ENCODE measurements around the gene RBM34. TPM values are rescaled to one million over a fixed set of nuclear protein-coding genes. Genes with fewer than 3 reads are reported as not detected.
"Not testable (repeated sequence)": the region's sequence is repeated elsewhere in the genome, so short reads cannot be mapped to it uniquely, and the experiment has no call there.

Gene RBM34
- total RNA-seq, 1 experiment from 2014 or later = 104 TPM

DNA sequence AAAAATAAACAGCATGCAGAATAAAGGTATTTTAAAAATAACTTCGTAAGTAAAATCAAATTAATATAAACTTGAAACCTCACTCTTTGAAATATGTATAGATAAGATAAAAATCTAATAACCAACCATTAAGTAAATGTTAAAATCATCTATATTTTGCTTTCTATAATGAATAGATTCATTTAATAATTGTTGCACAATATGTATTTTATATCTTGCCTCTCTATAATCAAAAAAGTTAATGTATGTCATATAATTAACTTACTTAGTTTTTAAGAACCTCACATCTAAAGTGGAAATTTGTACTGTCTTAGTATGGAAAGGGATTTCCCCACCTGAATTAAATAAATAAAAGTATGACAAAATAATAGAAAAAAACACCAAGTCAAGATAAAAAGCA lies 42.4 kb upstream of the RBM34 start:
- intact Hi-C loops (cut with micrococcal nuclease; ENCODE audit: unreplicated experiment) (no loop called here), in situ Hi-C loops (cut with HindIII; ENCODE audit: low pct_unique_long_range_greater_than_20kb, low sequenced_read_pairs) (no loop called here)
- ChIA-PET POLR2A (no interaction called here), CTCF (no interaction called here)
- DNase-seq (ENCODE audit: low read depth, low spot score) (no peak), ATAC-seq (no peak)
- no peaks in the 10 kb centered on the region for H3K4me1 ChIP-seq (ENCODE audit: control insufficient read depth, insufficient read depth, low read length)
- BruUV-seq (replicated peaks) = no TSS peak
- TF ChIP-seq, protein P1, sequence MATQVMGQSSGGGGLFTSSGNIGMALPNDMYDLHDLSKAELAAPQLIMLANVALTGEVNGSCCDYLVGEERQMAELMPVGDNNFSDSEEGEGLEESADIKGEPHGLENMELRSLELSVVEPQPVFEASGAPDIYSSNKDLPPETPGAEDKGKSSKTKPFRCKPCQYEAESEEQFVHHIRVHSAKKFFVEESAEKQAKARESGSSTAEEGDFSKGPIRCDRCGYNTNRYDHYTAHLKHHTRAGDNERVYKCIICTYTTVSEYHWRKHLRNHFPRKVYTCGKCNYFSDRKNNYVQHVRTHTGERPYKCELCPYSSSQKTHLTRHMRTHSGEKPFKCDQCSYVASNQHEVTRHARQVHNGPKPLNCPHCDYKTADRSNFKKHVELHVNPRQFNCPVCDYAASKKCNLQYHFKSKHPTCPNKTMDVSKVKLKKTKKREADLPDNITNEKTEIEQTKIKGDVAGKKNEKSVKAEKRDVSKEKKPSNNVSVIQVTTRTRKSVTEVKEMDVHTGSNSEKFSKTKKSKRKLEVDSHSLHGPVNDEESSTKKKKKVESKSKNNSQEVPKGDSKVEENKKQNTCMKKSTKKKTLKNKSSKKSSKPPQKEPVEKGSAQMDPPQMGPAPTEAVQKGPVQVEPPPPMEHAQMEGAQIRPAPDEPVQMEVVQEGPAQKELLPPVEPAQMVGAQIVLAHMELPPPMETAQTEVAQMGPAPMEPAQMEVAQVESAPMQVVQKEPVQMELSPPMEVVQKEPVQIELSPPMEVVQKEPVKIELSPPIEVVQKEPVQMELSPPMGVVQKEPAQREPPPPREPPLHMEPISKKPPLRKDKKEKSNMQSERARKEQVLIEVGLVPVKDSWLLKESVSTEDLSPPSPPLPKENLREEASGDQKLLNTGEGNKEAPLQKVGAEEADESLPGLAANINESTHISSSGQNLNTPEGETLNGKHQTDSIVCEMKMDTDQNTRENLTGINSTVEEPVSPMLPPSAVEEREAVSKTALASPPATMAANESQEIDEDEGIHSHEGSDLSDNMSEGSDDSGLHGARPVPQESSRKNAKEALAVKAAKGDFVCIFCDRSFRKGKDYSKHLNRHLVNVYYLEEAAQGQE (IDR thresholded peaks at IDR 0.05; ENCODE audit: insufficient read depth in 1 of 2, low read depth in 2 of 2, low read length in 1 of 2) = no peak
- TF ChIP-seq TCF7L2 (IDR thresholded peaks at IDR 0.05; ENCODE audit: low read depth, low read length) (no peak), SIN3A (IDR thresholded peaks at IDR 0.05; ENCODE audit: borderline replicate concordance, insufficient read depth, low read depth, low read length) (no peak), POLR2AphosphoS5 (IDR thresholded peaks at IDR 0.05; ENCODE audit: low read depth, low read length) (no peak)
- TF ChIP-seq, protein P2, sequence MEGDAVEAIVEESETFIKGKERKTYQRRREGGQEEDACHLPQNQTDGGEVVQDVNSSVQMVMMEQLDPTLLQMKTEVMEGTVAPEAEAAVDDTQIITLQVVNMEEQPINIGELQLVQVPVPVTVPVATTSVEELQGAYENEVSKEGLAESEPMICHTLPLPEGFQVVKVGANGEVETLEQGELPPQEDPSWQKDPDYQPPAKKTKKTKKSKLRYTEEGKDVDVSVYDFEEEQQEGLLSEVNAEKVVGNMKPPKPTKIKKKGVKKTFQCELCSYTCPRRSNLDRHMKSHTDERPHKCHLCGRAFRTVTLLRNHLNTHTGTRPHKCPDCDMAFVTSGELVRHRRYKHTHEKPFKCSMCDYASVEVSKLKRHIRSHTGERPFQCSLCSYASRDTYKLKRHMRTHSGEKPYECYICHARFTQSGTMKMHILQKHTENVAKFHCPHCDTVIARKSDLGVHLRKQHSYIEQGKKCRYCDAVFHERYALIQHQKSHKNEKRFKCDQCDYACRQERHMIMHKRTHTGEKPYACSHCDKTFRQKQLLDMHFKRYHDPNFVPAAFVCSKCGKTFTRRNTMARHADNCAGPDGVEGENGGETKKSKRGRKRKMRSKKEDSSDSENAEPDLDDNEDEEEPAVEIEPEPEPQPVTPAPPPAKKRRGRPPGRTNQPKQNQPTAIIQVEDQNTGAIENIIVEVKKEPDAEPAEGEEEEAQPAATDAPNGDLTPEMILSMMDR (IDR thresholded peaks at IDR 0.05) = no peak
- H3K27me3 ChIP-seq (ENCODE audit: control insufficient read depth, insufficient read depth, low read length) = no peaks in the 10 kb centered on the region
- no peaks in the 10 kb centered on the region for H3K9me3 ChIP-seq (ENCODE audit: control insufficient read depth, insufficient read depth, low read depth, low read length)
- H3K27ac ChIP-seq (ENCODE audit: low read length) = no peak overlapping the region
- peaks cover 6% of the 10 kb centered on the region; the same call in 1 of the 2 replicates for H3K36me3 ChIP-seq (ENCODE audit: control insufficient read depth, insufficient read depth, low read length)
- no peak overlapping the region for H3K4me3 ChIP-seq (ENCODE audit: low read depth in 2 of 2, low read length in 2 of 2)

DNA sequence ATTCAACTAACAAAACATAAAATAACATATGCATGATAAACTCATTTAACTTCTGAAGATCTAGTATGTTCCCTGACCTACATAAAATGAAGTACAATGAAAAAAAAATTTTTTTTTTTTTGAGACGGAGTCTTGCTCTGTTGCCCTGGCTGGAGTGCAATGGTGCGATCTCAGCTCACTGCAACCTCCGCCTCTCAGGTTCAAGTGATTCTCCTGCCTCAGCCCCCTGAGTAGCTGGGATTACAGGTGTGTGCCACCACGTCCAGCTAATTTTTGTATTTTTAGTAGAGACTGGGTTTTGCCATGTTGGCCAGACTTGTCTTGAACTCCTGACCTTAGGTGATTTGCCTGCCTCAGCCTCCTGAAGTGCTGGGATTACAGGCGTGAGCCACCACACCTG lies 41.4 kb upstream of the RBM34 start:
- ATAC-seq; H3K4me3 ChIP-seq (ENCODE audit: low read depth in 2 of 2, low read length in 2 of 2); H3K27me3 ChIP-seq (ENCODE audit: control insufficient read depth, insufficient read depth, low read length); H3K4me1 ChIP-seq (ENCODE audit: control insufficient read depth, insufficient read depth, low read length); H3K36me3 ChIP-seq (ENCODE audit: control insufficient read depth, insufficient read depth, low read length); H3K9me3 ChIP-seq (ENCODE audit: control insufficient read depth, insufficient read depth, low read depth, low read length); BruUV-seq (replicated peaks); H3K27ac ChIP-seq (ENCODE audit: low read length); in situ Hi-C loops (cut with HindIII; ENCODE audit: low pct_unique_long_range_greater_than_20kb, low sequenced_read_pairs); DNase-seq (ENCODE audit: low read depth, low spot score); intact Hi-C loops (cut with micrococcal nuclease; ENCODE audit: unreplicated experiment); CTCF ChIA-PET: not testable (repeated sequence)
- POLR2A ChIA-PET = interaction anchor here (0.6 kb wide), 1 partner anchor 130 kb away, joined by 3 read pairs; no protein-coding TSS in a partner anchor

DNA sequence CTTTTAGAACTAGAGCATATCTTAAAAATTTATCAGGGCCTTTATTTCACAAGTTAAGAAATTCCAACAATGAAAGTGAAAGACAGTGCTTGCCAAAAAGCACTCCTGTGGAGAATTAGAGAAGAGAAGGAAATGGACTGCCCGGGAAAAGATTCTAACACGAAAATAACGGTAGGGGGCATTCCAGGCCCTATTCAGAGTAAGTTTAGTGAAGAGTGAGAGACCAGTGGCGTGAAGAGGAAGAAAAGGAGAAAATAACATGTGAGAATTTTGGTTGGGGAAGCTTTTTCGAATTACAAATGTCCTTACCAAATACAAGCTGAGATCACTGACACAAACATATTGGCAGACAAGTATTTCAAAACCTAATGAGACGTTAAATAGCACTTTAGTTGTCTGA lies 38.4 kb upstream of the RBM34 start:
- no peaks in the 10 kb centered on the region for H3K27me3 ChIP-seq (ENCODE audit: control insufficient read depth, insufficient read depth, low read length)
- TF ChIP-seq SIN3A (IDR thresholded peaks at IDR 0.05; ENCODE audit: borderline replicate concordance, insufficient read depth, low read depth, low read length) (no peak), POLR2AphosphoS5 (IDR thresholded peaks at IDR 0.05; ENCODE audit: low read depth, low read length) (no peak), TCF7L2 (IDR thresholded peaks at IDR 0.05; ENCODE audit: low read depth, low read length) (no peak)
- TF ChIP-seq, protein P1 (IDR thresholded peaks at IDR 0.05; ENCODE audit: insufficient read depth in 1 of 2, low read depth in 2 of 2, low read length in 1 of 2) = no peak
- TF ChIP-seq, protein P2 (IDR thresholded peaks at IDR 0.05) = no peak
- ChIA-PET POLR2A (no interaction called here), CTCF (no interaction called here)
- BruUV-seq (replicated peaks) = TSS peak; percentile 23
- H3K4me1 ChIP-seq (ENCODE audit: control insufficient read depth, insufficient read depth, low read length) = no peaks in the 10 kb centered on the region
- in situ Hi-C loops (cut with HindIII; ENCODE audit: low pct_unique_long_range_greater_than_20kb, low sequenced_read_pairs) (no loop called here), intact Hi-C loops (cut with micrococcal nuclease; ENCODE audit: unreplicated experiment) (no loop called here)
- H3K27ac ChIP-seq (ENCODE audit: low read length) = no peak overlapping the region
- no peaks in the 10 kb centered on the region for H3K9me3 ChIP-seq (ENCODE audit: control insufficient read depth, insufficient read depth, low read depth, low read length)
- ATAC-seq (no peak), DNase-seq (ENCODE audit: low read depth, low spot score) (no peak)
- H3K4me3 ChIP-seq (ENCODE audit: low read depth in 2 of 2, low read length in 2 of 2) = no peak overlapping the region
- H3K36me3 ChIP-seq (ENCODE audit: control insufficient read depth, insufficient read depth, low read length) = peaks cover 3% of the 10 kb centered on the region; the same call in 1 of the 2 replicates

All from Panc1 (cell line).